Mesendoderm (in vitro differentiated cells): ENCODE measurements around the gene ATOH8.

Experiments used
- DNase-seq: peaks from one replicate; pipeline ENCODE4 v3.0.0; 2013
- H2AK5ac ChIP-seq: 2 replicates; pipeline ENCODE4 v1.6.1; 2013; ENCODE audit warnings: low read length, inconsistent platforms
- H2BK120ac ChIP-seq: 2 replicates; pipeline ENCODE4 v1.6.1; 2013; ENCODE audit warnings: low read depth, mild to moderate bottlenecking, low read length, moderate library complexity, mixed read lengths
- H2BK15ac ChIP-seq: replicated peaks from 2 replicates; pipeline ENCODE4 v1.6.1; 2013; ENCODE audit warnings: low read depth, mild to moderate bottlenecking, moderate library complexity
- H2BK5ac ChIP-seq: 2 replicates; pipeline ENCODE4 v1.6.1; 2013; ENCODE audit warnings: low read length, inconsistent platforms
- H3K18ac ChIP-seq: 2 replicates; pipeline ENCODE4 v1.6.1; 2013; ENCODE audit warnings: mild to moderate bottlenecking, low read length, mixed read lengths
- H3K23ac ChIP-seq: one replicate; pipeline ENCODE4 v1.6.1; 2013; ENCODE audit warnings: low read length
- H3K27ac ChIP-seq: 2 replicates; pipeline ENCODE4 v1.5.1; 2013; ENCODE audit warnings: low read depth, mild to moderate bottlenecking, inconsistent platforms, low read length, moderate library complexity
- H3K27me3 ChIP-seq: 2 replicates; pipeline ENCODE4 v1.6.1; 2013; ENCODE audit warnings: low read length, control low read depth, mild to moderate bottlenecking, inconsistent platforms; ENCODE audit not compliant: insufficient read depth, poor library complexity
- H3K36me3 ChIP-seq: 2 replicates; pipeline ENCODE4 v1.6.1; 2013; ENCODE audit warnings: low read length, inconsistent platforms; ENCODE audit not compliant: control insufficient read depth, insufficient read depth
- H3K4ac ChIP-seq: one replicate; pipeline ENCODE4 v1.6.1; 2013; ENCODE audit warnings: low read depth, mild to moderate bottlenecking, low read length, moderate library complexity
- H3K4me1 ChIP-seq: 2 replicates; pipeline ENCODE4 v1.6.1; 2013; ENCODE audit warnings: low read depth, low read length, inconsistent platforms; ENCODE audit not compliant: control insufficient read depth
- H3K4me2 ChIP-seq: 2 replicates; pipeline ENCODE4 v1.6.1; 2013; ENCODE audit warnings: low read length
- H3K4me3 ChIP-seq: 2 replicates; pipeline ENCODE4 v1.5.1; 2013; ENCODE audit warnings: mild to moderate bottlenecking, low read length
- H3K56ac ChIP-seq: one replicate; pipeline ENCODE4 v1.6.1; 2013; ENCODE audit warnings: low read length
- H3K79me1 ChIP-seq: 2 replicates; pipeline ENCODE4 v1.6.1; 2013; ENCODE audit warnings: low read length, inconsistent platforms
- H3K79me2 ChIP-seq: 2 replicates; pipeline ENCODE4 v1.6.1; 2013; ENCODE audit warnings: mild to moderate bottlenecking, low read length; ENCODE audit not compliant: control insufficient read depth, insufficient read depth
- H3K9ac ChIP-seq: 2 replicates; pipeline ENCODE4 v1.6.1; 2013; ENCODE audit warnings: low read length, inconsistent platforms
- H4K5ac ChIP-seq: one replicate; pipeline ENCODE4 v1.6.1; 2013; ENCODE audit warnings: low read length
- H4K8ac ChIP-seq: one replicate; pipeline ENCODE4 v1.6.1; 2013; ENCODE audit warnings: low read depth, mild to moderate bottlenecking, control low read depth, low read length, moderate library complexity
- WGBS: extraction: QIAGEN DNeasy Blood & Tissue Kit; methylation state at CpG from one replicate; pipeline ENCODE4 v1.1.7; 2013; ENCODE audit warnings: low lambda C conversion rate, missing lambda C conversion rate; ENCODE audit not compliant: insufficient coverage; ENCODE audit errors: extremely low coverage; 5-methylcytosine and 5-hydroxymethylcytosine counted together

The ATOH8 gene

GRCh38 chr2:85787282-85787980, 33.6 kb downstream of the ATOH8 start:
- Histone ChIP-seq H3K79me1 (no peaks in the 10 kb centered on the region), H3K56ac (no peak overlapping the region), H4K5ac (no peak overlapping the region), H3K27ac (no peak overlapping the region), H3K4ac (no peak overlapping the region), H2AK5ac (no peak overlapping the region), H4K8ac (no peak overlapping the region), H3K4me1 (no peaks in the 10 kb centered on the region), H3K23ac (no peak overlapping the region), H3K4me3 (no peak overlapping the region), H3K36me3 (no peaks in the 10 kb centered on the region), H3K18ac (no peak overlapping the region), H2BK15ac (no peak overlapping the region), H3K9ac (no peak overlapping the region), H3K27me3 (no peaks in the 10 kb centered on the region), H3K79me2 (no peaks in the 10 kb centered on the region), H2BK120ac (no peak overlapping the region), H3K4me2 (no peak overlapping the region), H2BK5ac (no peak overlapping the region)
- WGBS = no CpG with 5 or more reads among the region's 8 CpGs
- no peak for DNase-seq

GRCh38 chr2:85787981-85788340, 34.2 kb downstream of the ATOH8 start:
- Histone ChIP-seq H3K23ac (no peak overlapping the region), H3K4me3 (no peak overlapping the region), H2BK120ac (no peak overlapping the region), H4K5ac (no peak overlapping the region), H3K27ac (no peak overlapping the region), H3K56ac (no peak overlapping the region), H4K8ac (no peak overlapping the region), H3K36me3 (no peaks in the 10 kb centered on the region), H3K79me2 (no peaks in the 10 kb centered on the region), H3K27me3 (no peaks in the 10 kb centered on the region), H2AK5ac (no peak overlapping the region), H3K4ac (no peak overlapping the region), H2BK15ac (no peak overlapping the region), H3K4me2 (no peak overlapping the region), H3K79me1 (no peaks in the 10 kb centered on the region), H2BK5ac (no peak overlapping the region), H3K18ac (no peak overlapping the region), H3K9ac (no peak overlapping the region), H3K4me1 (no peaks in the 10 kb centered on the region)
- no CpG with 5 or more reads among the region's 6 CpGs for WGBS
- DNase-seq = no peak

GRCh38 chr2:85788603-85789002, 34.8 kb downstream of the ATOH8 start:
- no peak overlapping the region for H2BK120ac ChIP-seq
- no peak overlapping the region for H4K5ac ChIP-seq
- no peak overlapping the region for H3K27ac ChIP-seq
- no CpG with 5 or more reads among the region's 3 CpGs for WGBS
- H3K9ac ChIP-seq = no peak overlapping the region
- H3K79me2 ChIP-seq = no peaks in the 10 kb centered on the region
- no peak overlapping the region for H3K18ac ChIP-seq
- no peak overlapping the region for H2BK5ac ChIP-seq
- DNase-seq = no peak
- H3K56ac ChIP-seq = no peak overlapping the region
- no peak overlapping the region for H3K4me2 ChIP-seq
- no peaks in the 10 kb centered on the region for H3K36me3 ChIP-seq
- no peak overlapping the region for H3K4ac ChIP-seq
- no peak overlapping the region for H3K4me3 ChIP-seq
- H2AK5ac ChIP-seq = no peak overlapping the region
- no peaks in the 10 kb centered on the region for H3K4me1 ChIP-seq
- no peaks in the 10 kb centered on the region for H3K79me1 ChIP-seq
- H2BK15ac ChIP-seq = no peak overlapping the region
- H3K23ac ChIP-seq = no peak overlapping the region
- no peaks in the 10 kb centered on the region for H3K27me3 ChIP-seq
- H4K8ac ChIP-seq = no peak overlapping the region

GRCh38 chr2:85789271-85789670, 35.5 kb downstream of the ATOH8 start:
- no CpG with 5 or more reads among the region's 5 CpGs for WGBS
- no peak overlapping the region for H2AK5ac ChIP-seq

GRCh38 chr2:85790032-85790431, 36.2 kb downstream of the ATOH8 start:
- Histone ChIP-seq H2AK5ac (no peak overlapping the region), H3K56ac (no peak overlapping the region), H3K18ac (no peak overlapping the region), H3K9ac (no peak overlapping the region), H3K4ac (no peak overlapping the region), H3K79me1 (no peaks in the 10 kb centered on the region), H2BK5ac (no peak overlapping the region), H3K27me3 (no peaks in the 10 kb centered on the region), H2BK120ac (no peak overlapping the region), H2BK15ac (no peak overlapping the region), H3K27ac (no peak overlapping the region), H3K36me3 (no peaks in the 10 kb centered on the region), H4K5ac (no peak overlapping the region), H3K4me3 (no peak overlapping the region), H3K4me2 (no peak overlapping the region), H4K8ac (no peak overlapping the region), H3K4me1 (no peaks in the 10 kb centered on the region), H3K23ac (no peak overlapping the region), H3K79me2 (no peaks in the 10 kb centered on the region)
- no CpG with 5 or more reads among the region's 4 CpGs for WGBS
- no peak for DNase-seq

More at GRCh38 chr2:85789271-85789670, 35.5 kb downstream of the ATOH8 start:
- Histone ChIP-seq H3K79me2 (no peaks in the 10 kb centered on the region), H3K27me3 (no peaks in the 10 kb centered on the region), H3K18ac (no peak overlapping the region), H3K56ac (no peak overlapping the region), H3K9ac (no peak overlapping the region), H3K4me2 (no peak overlapping the region), H3K36me3 (no peaks in the 10 kb centered on the region), H4K5ac (no peak overlapping the region), H2BK120ac (no peak overlapping the region), H3K23ac (no peak overlapping the region), H2BK5ac (no peak overlapping the region), H3K4me3 (no peak overlapping the region), H4K8ac (no peak overlapping the region), H3K4ac (no peak overlapping the region), H3K4me1 (no peaks in the 10 kb centered on the region), H2BK15ac (no peak overlapping the region), H3K27ac (no peak overlapping the region), H3K79me1 (no peaks in the 10 kb centered on the region)
- no peak for DNase-seq
